GM18502 (cell line): ENCODE results near the gene SOCS6.
"Not testable (repeated sequence)": the region's sequence is repeated elsewhere in the genome, so short reads cannot be mapped to it uniquely, and the experiment has no call there.

ENCODE experiments used
- ATAC-seq: cut with Tn5 transposase; IDR thresholded peaks from one replicate; pipeline ENCODE4 v1.9.1; 2021; ENCODE audit warnings: mild to moderate bottlenecking; ENCODE audit not compliant: unreplicated experiment, poor library complexity

SOCS6 gene

GRCh38 chr18:70288851-70289328, at the start of gene SOCS6:
SOCS6 (plus strand) TSS chr18:70289045; CDS start chr18:70324669, 35,624 bp downstream.
- ATAC-seq = peak; percentile 74

- ATAC-seq = no peak
Measured at GRCh38 chr18:70243131-70243929, 45.5 kb upstream of the SOCS6 start.

GRCh38 chr18:70246061-70246466, 42.8 kb upstream of the SOCS6 start:
- no peak for ATAC-seq

- no peak for ATAC-seq
Measured at GRCh38 chr18:70249118-70249517, 39.7 kb upstream of the SOCS6 start.

GRCh38 chr18:70249861-70250260, 39.0 kb upstream of the SOCS6 start:
- ATAC-seq = not testable (repeated sequence)

GRCh38 chr18:70250781-70251180, 38.1 kb upstream of the SOCS6 start:
- no peak for ATAC-seq

- no peak for ATAC-seq
Measured at GRCh38 chr18:70256184-70256583, 32.7 kb upstream of the SOCS6 start.

GRCh38 chr18:70256994-70257393, 31.9 kb upstream of the SOCS6 start:
- ATAC-seq = no peak

- ATAC-seq = no peak
Measured at GRCh38 chr18:70258243-70258642, 30.6 kb upstream of the SOCS6 start.

GRCh38 chr18:70260683-70261082, 28.2 kb upstream of the SOCS6 start:
- ATAC-seq = no peak

- ATAC-seq = no peak
Measured at GRCh38 chr18:70261141-70261788, 27.6 kb upstream of the SOCS6 start.

GRCh38 chr18:70263336-70263735, 25.5 kb upstream of the SOCS6 start:
- no peak for ATAC-seq

- no peak for ATAC-seq
Measured at GRCh38 chr18:70271742-70272141, 17.1 kb upstream of the SOCS6 start.

- no peak for ATAC-seq
Measured at GRCh38 chr18:70273021-70273420, 15.8 kb upstream of the SOCS6 start.

- ATAC-seq = no peak
Measured at GRCh38 chr18:70276416-70277191, 12.2 kb upstream of the SOCS6 start.

- ATAC-seq = no peak
Measured at GRCh38 chr18:70279470-70279869, 9.4 kb upstream of the SOCS6 start.

- no peak for ATAC-seq
Measured at GRCh38 chr18:70280007-70280925, 8.6 kb upstream of the SOCS6 start.

- ATAC-seq = no peak
Measured at GRCh38 chr18:70284976-70285620, 3.7 kb upstream of the SOCS6 start.

- ATAC-seq = no peak
Measured at GRCh38 chr18:70287731-70288130, 1.1 kb upstream of the SOCS6 start.
